NOMO-1 treated with DMSO at 0.1 percent for 48 hours (cell line): ENCODE data around the gene SLC24A4.

Source experiments
- DNase-seq: peaks from one replicate; lab custom pipeline; 2025; ENCODE audit not compliant: unreplicated experiment; lab: John Stamatoyannopoulos, UW

SLC24A4 gene

GRCh38 chr14:92323011-92323915 lies at the start of gene SLC24A4:
Gene SLC24A4, plus strand, starts transcription at chr14:92323165. Its CDS starts 666 bp downstream, at chr14:92323831.
- DNase-seq: no peak

GRCh38 chr14:92273166-92273565 lies 49.8 kb upstream of the SLC24A4 start:
- peak; percentile 78 for DNase-seq

- no peak for DNase-seq
These were observed 48.9 kb upstream of the SLC24A4 start for GRCh38 chr14:92274055-92274454.

- no peak for DNase-seq
These were observed 46.9 kb upstream of the SLC24A4 start for GRCh38 chr14:92276074-92276473.

- no peak for DNase-seq
These were observed 45.9 kb upstream of the SLC24A4 start for GRCh38 chr14:92277031-92277430.

- no peak for DNase-seq
These were observed 42.3 kb upstream of the SLC24A4 start for GRCh38 chr14:92280554-92281262.

GRCh38 chr14:92282669-92283068 lies 40.3 kb upstream of the SLC24A4 start:
- DNase-seq: no peak

GRCh38 chr14:92285311-92285710 lies 37.7 kb upstream of the SLC24A4 start:
- DNase-seq: no peak

GRCh38 chr14:92287987-92288386 lies 35.0 kb upstream of the SLC24A4 start:
- DNase-seq: no peak

- no peak for DNase-seq
These were observed 33.8 kb upstream of the SLC24A4 start for GRCh38 chr14:92288994-92289660.

GRCh38 chr14:92292673-92293072 lies 30.3 kb upstream of the SLC24A4 start:
- DNase-seq: no peak

- no peak for DNase-seq
These were observed 28.5 kb upstream of the SLC24A4 start for GRCh38 chr14:92294506-92294905.

- DNase-seq: no peak
These were observed 25.0 kb upstream of the SLC24A4 start for GRCh38 chr14:92297818-92298595.

- DNase-seq: no peak
These were observed 20.5 kb upstream of the SLC24A4 start for GRCh38 chr14:92302481-92302880.

- no peak for DNase-seq
These were observed 14.2 kb upstream of the SLC24A4 start for GRCh38 chr14:92308716-92309115.

- DNase-seq: no peak
These were observed 12.9 kb upstream of the SLC24A4 start for GRCh38 chr14:92309968-92310530.

GRCh38 chr14:92310776-92311375 lies 12.1 kb upstream of the SLC24A4 start:
- no peak for DNase-seq

- DNase-seq: no peak
These were observed 8.8 kb upstream of the SLC24A4 start for GRCh38 chr14:92314182-92314581.

GRCh38 chr14:92315050-92315805 lies 7.7 kb upstream of the SLC24A4 start:
- no peak for DNase-seq
